Pancreas (tissue), 10 donors: ENCODE results near the gene DDX1. TPM values are rescaled to one million over a fixed set of nuclear protein-coding genes. Genes with fewer than 3 reads are reported as not detected.

Source experiments
- ATAC-seq, 4 donors: fragments of 200-7000 bp; cut with Tn5 transposase; one replicate each; pipeline versions ENCODE4 v1.8.0 to v1.9.1; 2020; ENCODE audit warnings: mild to moderate bottlenecking in 4 of 4, moderate library complexity in 4 of 4
- DNase-seq, 6 donors: peaks; one replicate each; pipeline ENCODE4 v3.0.0-alpha.2; 2020
- FAIRE-seq: peaks from 2 replicates; lab custom pipeline; 2012; peaks lifted over from hg19 to GRCh38; lab: Jason Lieb, UNC
- H3K27ac ChIP-seq, 4 donors: fragments of 200-600 bp; sonication (generic); 1 replicate in 3 of 4; 2 replicates in 1 of 4; pipeline versions ENCODE4 v1.5.0 to v1.8.0; 2020
- H3K27me3 ChIP-seq, 4 donors: fragments of 200-600 bp; one replicate each; pipeline ENCODE4 v1.8.0; 2021
- H3K36me3 ChIP-seq, 3 donors: fragments of 200-600 bp; sonication (generic) in 1 of 3; one replicate each; pipeline versions ENCODE4 v1.5.0 to v1.8.0; 2020 to 2021
- H3K4me1 ChIP-seq, 3 donors: fragments of 200-600 bp; one replicate each; pipeline ENCODE4 v1.8.0; 2021
- H3K4me3 ChIP-seq, 4 donors: fragments of 200-600 bp; sonication (generic) in 2 of 4; one replicate each; pipeline versions ENCODE4 v1.5.0 to v1.8.0; 2020 to 2021
- H3K9me3 ChIP-seq, 4 donors: fragments of 200-600 bp; one replicate each; pipeline ENCODE4 v1.8.0; 2021
- CTCF ChIP-seq, 4 donors: fragments of 200-600 bp; sonication (generic) in 3 of 4; IDR thresholded peaks; one replicate each; pipeline versions ENCODE4 v1.5.0 to v1.8.0; 2021; ENCODE audit warnings: antibody characterized with exemption in 4 of 4
- WGBS, 2 donors: extraction: QIAGEN DNeasy Blood & Tissue Kit; methylation state at CpG; one replicate each; pipeline ENCODE4 v1.1.7; 2013; 5-methylcytosine and 5-hydroxymethylcytosine counted together
- intact Hi-C, 3 donors: fragments of 100-400 bp; cut with DNase I; formaldehyde crosslinking; loops; one replicate each; pipeline versions ENCODE4 v1.11.1 to v1.14.2; 2022
- polyA plus RNA-seq, 2 donors: library from polyadenylated mRNA; stranded (reverse); fragments of 200-250 nt; gene quantifications; one replicate each; pipeline ENCODE4 v1.2.3, GENCODE V29; 2013
- total RNA-seq, 6 donors: library from RNA; stranded (reverse); fragmentation: NEBNext Ultra II Directional in 4 of 6; extraction: Animal tissue kit (Norgen Biotek cat#: 25700) in 4 of 6; gene quantifications; one replicate each; pipeline versions ENCODE4 v1.2.1 to v1.2.4, GENCODE V29; 2021 to 2023
- donor health status: healthy with polysubstance abuse.
- donor health status: DM: no; HTN: no; CAD: no; lungs with moderate emphysema.
- donor health status: DM: no; HTN: no; CAD: no.
- donor health status: control.
- donor health status: control.
- donor health status: Bipolar disorder and iron deficiency.
- donor health status: DM: yes; HTN: yes; CAD: no.
- donor health status: DM: no; HTN: no; CAD: no.
- donor health status: DM: no; HTN: no; CAD: no.
- donor health status: DM: yes; HTN: yes; CAD: no.

Gene DDX1
- total and polyA plus RNA-seq, 8 donors, result 25.5 to 55.1 (median 43.1) TPM

GRCh38 chr2:15670981-15671380 is 79.3 kb downstream of the DDX1 start:
- Histone ChIP-seq H3K9me3 (no peaks in the 10 kb centered on the region), H3K4me1 (no peaks in the 10 kb centered on the region), H3K27me3 (no peaks in the 10 kb centered on the region), H3K36me3 (no peaks in the 10 kb centered on the region), H3K27ac (no peak overlapping the region), H3K4me3 (no peak overlapping the region)
- FAIRE-seq (no peak), DNase-seq (no peak), ATAC-seq (no peak)
- no peak for TF ChIP-seq CTCF (IDR thresholded peaks at IDR 0.05)
- intact Hi-C loops, result no loop called here
- 55 to 71% methylated on average over 2 of the region's 2 CpGs for WGBS, 2 donors

GRCh38 chr2:15671409-15671808 is 79.7 kb downstream of the DDX1 start:
- Histone ChIP-seq H3K27ac (no peak overlapping the region), H3K27me3 (no peaks in the 10 kb centered on the region), H3K9me3 (no peaks in the 10 kb centered on the region), H3K4me1 (no peaks in the 10 kb centered on the region), H3K4me3 (no peak overlapping the region), H3K36me3 (no peaks in the 10 kb centered on the region)
- intact Hi-C loops, result no loop called here
- ATAC-seq (no peak), FAIRE-seq (no peak), DNase-seq (no peak)
- no peak for TF ChIP-seq CTCF (IDR thresholded peaks at IDR 0.05)

GRCh38 chr2:15671842-15672815 is 80.5 kb downstream of the DDX1 start:
- Histone ChIP-seq H3K36me3 (no peaks in the 10 kb centered on the region), H3K4me3 (no peak overlapping the region), H3K4me1 (no peaks in the 10 kb centered on the region), H3K9me3 (no peaks in the 10 kb centered on the region), H3K27me3 (no peaks in the 10 kb centered on the region), H3K27ac (no peak overlapping the region)
- 87 to 97% methylated on average over 9 of the region's 9 CpGs for WGBS, 2 donors
- no peak for ATAC-seq
- no peak for TF ChIP-seq CTCF (IDR thresholded peaks at IDR 0.05)
- intact Hi-C loops, result no loop called here
- DNase-seq, result no peak
- no peak for FAIRE-seq

GRCh38 chr2:15672961-15673918 is 81.6 kb downstream of the DDX1 start:
- ATAC-seq (no peak), FAIRE-seq (no peak)
- WGBS, 2 donors, result 66 to 76% methylated on average over 14 of the region's 14 CpGs

More at GRCh38 chr2:15672961-15673918, 81.6 kb downstream of the DDX1 start:
- no peak for DNase-seq
- Histone ChIP-seq H3K27me3 (no peaks in the 10 kb centered on the region), H3K4me1 (no peaks in the 10 kb centered on the region), H3K36me3 (no peaks in the 10 kb centered on the region), H3K9me3 (no peaks in the 10 kb centered on the region), H3K4me3 (no peak overlapping the region), H3K27ac (no peak overlapping the region)
- TF ChIP-seq CTCF (IDR thresholded peaks at IDR 0.05), result no peak
- intact Hi-C loops, result no loop called here
